OCI-LY1 (cell line): ENCODE measurements around the gene STEAP3.

Experiments
- EZH2 ChIP-seq: fragments of 200-600 bp; sonication (generic), shearing (Covaris generic); IDR thresholded peaks from 2 replicates; pipeline ENCODE4 v1.8.0; 2017; ENCODE audit warnings: borderline replicate concordance, mixed run types, mild to moderate bottlenecking, antibody characterized with exemption, low read length, moderate library complexity, mixed read lengths
- TF ChIP-seq, protein P1 (sequence below): fragments of 200-600 bp; sonication (generic), shearing (Covaris generic); IDR thresholded peaks from 2 replicates; pipeline ENCODE4 v1.5.1; 2017; ENCODE audit warnings: mild to moderate bottlenecking, antibody characterized with exemption, low read length, moderate library complexity, mixed read lengths

DNA sequence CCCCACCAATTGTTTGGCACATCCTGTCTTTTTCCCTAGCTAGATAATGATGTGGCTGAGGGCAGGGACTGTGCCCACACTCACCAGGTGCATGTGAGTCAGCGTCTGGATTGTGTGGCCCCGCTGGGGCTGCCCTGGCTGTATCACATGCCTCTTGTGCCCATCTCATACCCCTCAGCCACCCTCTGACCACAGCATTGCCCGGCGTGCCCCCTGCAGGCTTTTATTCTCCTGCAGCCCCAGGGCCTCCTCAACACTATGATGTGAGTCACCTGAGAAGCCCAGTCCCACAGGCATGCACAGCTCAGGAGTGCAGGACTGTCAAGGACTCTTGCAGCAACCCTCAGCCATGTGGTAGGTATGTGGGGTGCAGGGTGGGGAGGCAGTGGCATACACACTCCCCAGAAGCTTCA, 14.8 kb upstream of the STEAP3 start:
- TF ChIP-seq, protein P1, sequence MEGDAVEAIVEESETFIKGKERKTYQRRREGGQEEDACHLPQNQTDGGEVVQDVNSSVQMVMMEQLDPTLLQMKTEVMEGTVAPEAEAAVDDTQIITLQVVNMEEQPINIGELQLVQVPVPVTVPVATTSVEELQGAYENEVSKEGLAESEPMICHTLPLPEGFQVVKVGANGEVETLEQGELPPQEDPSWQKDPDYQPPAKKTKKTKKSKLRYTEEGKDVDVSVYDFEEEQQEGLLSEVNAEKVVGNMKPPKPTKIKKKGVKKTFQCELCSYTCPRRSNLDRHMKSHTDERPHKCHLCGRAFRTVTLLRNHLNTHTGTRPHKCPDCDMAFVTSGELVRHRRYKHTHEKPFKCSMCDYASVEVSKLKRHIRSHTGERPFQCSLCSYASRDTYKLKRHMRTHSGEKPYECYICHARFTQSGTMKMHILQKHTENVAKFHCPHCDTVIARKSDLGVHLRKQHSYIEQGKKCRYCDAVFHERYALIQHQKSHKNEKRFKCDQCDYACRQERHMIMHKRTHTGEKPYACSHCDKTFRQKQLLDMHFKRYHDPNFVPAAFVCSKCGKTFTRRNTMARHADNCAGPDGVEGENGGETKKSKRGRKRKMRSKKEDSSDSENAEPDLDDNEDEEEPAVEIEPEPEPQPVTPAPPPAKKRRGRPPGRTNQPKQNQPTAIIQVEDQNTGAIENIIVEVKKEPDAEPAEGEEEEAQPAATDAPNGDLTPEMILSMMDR: no peak
- TF ChIP-seq EZH2: no peak
